Upper lobe of left lung (tissue), 4 donors: ENCODE measurements around the gene CRYBA4.

Source experiments
- CTCF ChIP-seq, 6 experiments: fragments of 450-650 bp in 4 of 6; fragments of 200-600 bp in 2 of 6; sonication (generic) in 2 of 6; IDR thresholded peaks; one replicate each; pipeline ENCODE4 v1.5.1; 2016 to 2019; ENCODE audit warnings: antibody characterized with exemption in 6 of 6
- EP300 ChIP-seq, 4 donors: sonication (generic); formaldehyde crosslinking; IDR thresholded peaks; one replicate each; pipeline ENCODE4 v1.5.1; 2017; ENCODE audit warnings: antibody characterized with exemption in 4 of 4, control low read depth in 2 of 4
- POLR2A ChIP-seq, 4 donors: fragments of 450-650 bp; IDR thresholded peaks; one replicate each; pipeline ENCODE4 v1.5.1; 2016 to 2017; ENCODE audit warnings: antibody characterized with exemption in 4 of 4, mild to moderate bottlenecking in 2 of 4
- POLR2AphosphoS5 ChIP-seq, 2 donors: sonication (generic); formaldehyde crosslinking; IDR thresholded peaks; one replicate each; pipeline ENCODE4 v1.5.1; 2017; ENCODE audit warnings: antibody characterized with exemption in 2 of 2

DNA sequence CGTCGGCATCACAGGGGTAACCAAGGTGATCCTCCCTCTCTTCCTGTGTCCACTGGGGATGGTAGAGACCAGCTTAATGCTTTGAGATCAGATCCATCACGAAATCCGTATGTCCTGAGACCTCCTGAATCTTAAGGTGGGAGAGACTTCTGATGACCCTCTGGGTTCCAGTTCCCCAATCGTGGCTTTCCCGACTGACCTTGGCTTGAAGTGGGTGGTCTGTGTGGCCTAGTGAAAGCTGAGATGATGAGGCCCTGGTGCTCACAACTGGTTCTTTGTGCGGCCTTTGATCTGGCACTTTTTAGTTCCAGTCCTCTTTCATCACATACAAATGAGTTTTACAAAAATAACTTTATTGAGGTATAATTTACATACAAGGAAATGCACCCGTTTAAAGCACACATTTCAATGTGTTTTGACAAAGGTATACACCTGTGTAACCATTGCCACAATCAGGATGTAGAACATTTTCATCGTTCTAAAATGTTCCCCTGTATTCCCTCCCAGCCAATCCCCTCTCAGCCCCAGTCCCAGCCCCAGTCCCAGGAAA lies 41.7 kb downstream of the CRYBA4 start:
- TF ChIP-seq CTCF (IDR thresholded peaks at IDR 0.05) (no peak), EP300 (IDR thresholded peaks at IDR 0.05) (no peak), POLR2AphosphoS5 (IDR thresholded peaks at IDR 0.05) (no peak), POLR2A (IDR thresholded peaks at IDR 0.05) (no peak)
